Measurements from ENCODE around the gene CNST. TPM values are rescaled to one million over a fixed set of nuclear protein-coding genes. Genes with fewer than 3 reads are reported as not detected.

The CNST gene
- total RNA-seq, 1 experiment from 2014 or later, result 21.7 TPM

GRCh38 chr1:246640747-246641146 lies 74.5 kb downstream of the CNST start:
- H3K36me3 Mint-ChIP-seq (ENCODE audit: insufficient read depth, unreplicated experiment), result peaks cover 4% of the 10 kb centered on the region
- H3K4me1 Mint-ChIP-seq (ENCODE audit: low read depth, unreplicated experiment), result no peaks in the 10 kb centered on the region
- H3K4me3 Mint-ChIP-seq (ENCODE audit: low read depth, unreplicated experiment), result no peak overlapping the region
- intact Hi-C loops (cut with micrococcal nuclease; ENCODE audit: unreplicated experiment), result no loop called here
- no peak for DNase-seq
- H3K9me3 Mint-ChIP-seq (ENCODE audit: low read depth, unreplicated experiment), result peaks cover 4% of the 10 kb centered on the region
- CTCF ChIA-PET, result no interaction called here
- no TSS peak for BruUV-seq (replicated peaks)
- no peak overlapping the region for H3K27ac Mint-ChIP-seq (ENCODE audit: unreplicated experiment)
- TF ChIP-seq, protein P1, sequence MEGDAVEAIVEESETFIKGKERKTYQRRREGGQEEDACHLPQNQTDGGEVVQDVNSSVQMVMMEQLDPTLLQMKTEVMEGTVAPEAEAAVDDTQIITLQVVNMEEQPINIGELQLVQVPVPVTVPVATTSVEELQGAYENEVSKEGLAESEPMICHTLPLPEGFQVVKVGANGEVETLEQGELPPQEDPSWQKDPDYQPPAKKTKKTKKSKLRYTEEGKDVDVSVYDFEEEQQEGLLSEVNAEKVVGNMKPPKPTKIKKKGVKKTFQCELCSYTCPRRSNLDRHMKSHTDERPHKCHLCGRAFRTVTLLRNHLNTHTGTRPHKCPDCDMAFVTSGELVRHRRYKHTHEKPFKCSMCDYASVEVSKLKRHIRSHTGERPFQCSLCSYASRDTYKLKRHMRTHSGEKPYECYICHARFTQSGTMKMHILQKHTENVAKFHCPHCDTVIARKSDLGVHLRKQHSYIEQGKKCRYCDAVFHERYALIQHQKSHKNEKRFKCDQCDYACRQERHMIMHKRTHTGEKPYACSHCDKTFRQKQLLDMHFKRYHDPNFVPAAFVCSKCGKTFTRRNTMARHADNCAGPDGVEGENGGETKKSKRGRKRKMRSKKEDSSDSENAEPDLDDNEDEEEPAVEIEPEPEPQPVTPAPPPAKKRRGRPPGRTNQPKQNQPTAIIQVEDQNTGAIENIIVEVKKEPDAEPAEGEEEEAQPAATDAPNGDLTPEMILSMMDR (IDR thresholded peaks at IDR 0.05; ENCODE audit: unreplicated experiment), result no peak
- H3K27me3 Mint-ChIP-seq (ENCODE audit: unreplicated experiment), result no peaks in the 10 kb centered on the region

DNA sequence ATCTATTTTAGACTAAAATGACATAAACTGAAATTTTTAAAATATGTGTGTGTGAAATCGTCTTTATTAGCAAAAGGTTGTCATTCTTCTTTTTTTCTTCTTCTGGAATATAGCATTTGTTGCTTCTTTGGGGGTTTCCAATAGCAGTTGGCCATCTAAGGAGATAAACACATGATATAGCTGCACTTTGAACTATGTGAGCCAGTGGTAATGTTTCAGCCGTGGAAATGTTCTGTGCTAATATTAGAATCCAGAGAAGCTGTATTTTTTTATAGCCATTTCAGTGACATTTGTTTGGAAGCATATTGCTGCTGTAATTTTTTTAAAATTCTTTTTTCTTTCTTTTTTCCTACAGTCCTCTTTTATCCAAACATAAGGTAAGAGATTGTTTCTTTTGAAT lies 75.1 kb downstream of the CNST start:
- no peak for DNase-seq
- Mint-ChIP-seq H3K27ac (ENCODE audit: unreplicated experiment) (no peak overlapping the region), H3K4me3 (ENCODE audit: low read depth, unreplicated experiment) (no peak overlapping the region), H3K36me3 (ENCODE audit: insufficient read depth, unreplicated experiment) (peaks cover 5% of the 10 kb centered on the region), H3K27me3 (ENCODE audit: unreplicated experiment) (no peaks in the 10 kb centered on the region), H3K4me1 (ENCODE audit: low read depth, unreplicated experiment) (no peaks in the 10 kb centered on the region), H3K9me3 (ENCODE audit: low read depth, unreplicated experiment) (peaks cover 4% of the 10 kb centered on the region)
- intact Hi-C loops (cut with micrococcal nuclease; ENCODE audit: unreplicated experiment), result no loop called here
- TF ChIP-seq, protein P1 (IDR thresholded peaks at IDR 0.05; ENCODE audit: unreplicated experiment), result no peak
- CTCF ChIA-PET, result interaction anchor here (0.7 kb wide), 1 partner anchor 150 kb away, joined by 3 read pairs; no protein-coding TSS in a partner anchor
- no TSS peak for BruUV-seq (replicated peaks)

GRCh38 chr1:246642719-246643118 lies 76.5 kb downstream of the CNST start:
- TF ChIP-seq, protein P1 (IDR thresholded peaks at IDR 0.05; ENCODE audit: unreplicated experiment), result no peak
- no peaks in the 10 kb centered on the region for H3K4me1 Mint-ChIP-seq (ENCODE audit: low read depth, unreplicated experiment)
- no TSS peak for BruUV-seq (replicated peaks)
- CTCF ChIA-PET, result no interaction called here
- no peak overlapping the region for H3K27ac Mint-ChIP-seq (ENCODE audit: unreplicated experiment)
- no peak overlapping the region for H3K4me3 Mint-ChIP-seq (ENCODE audit: low read depth, unreplicated experiment)
- DNase-seq, result no peak
- intact Hi-C loops (cut with micrococcal nuclease; ENCODE audit: unreplicated experiment), result no loop called here
- peaks cover 5% of the 10 kb centered on the region for H3K36me3 Mint-ChIP-seq (ENCODE audit: insufficient read depth, unreplicated experiment)
- H3K9me3 Mint-ChIP-seq (ENCODE audit: low read depth, unreplicated experiment), result peaks cover 4% of the 10 kb centered on the region
- no peaks in the 10 kb centered on the region for H3K27me3 Mint-ChIP-seq (ENCODE audit: unreplicated experiment)

GRCh38 chr1:246647113-246647512 lies 80.9 kb downstream of the CNST start:
- TF ChIP-seq, protein P1 (IDR thresholded peaks at IDR 0.05; ENCODE audit: unreplicated experiment), result no peak
- no peak for DNase-seq
- BruUV-seq (replicated peaks), result no TSS peak
- CTCF ChIA-PET, result no interaction called here
- Mint-ChIP-seq H3K27ac (ENCODE audit: unreplicated experiment) (no peak overlapping the region), H3K4me3 (ENCODE audit: low read depth, unreplicated experiment) (no peak overlapping the region), H3K27me3 (ENCODE audit: unreplicated experiment) (no peaks in the 10 kb centered on the region), H3K36me3 (ENCODE audit: insufficient read depth, unreplicated experiment) (peaks cover 5% of the 10 kb centered on the region), H3K9me3 (ENCODE audit: low read depth, unreplicated experiment) (peaks cover 4% of the 10 kb centered on the region), H3K4me1 (ENCODE audit: low read depth, unreplicated experiment) (no peaks in the 10 kb centered on the region)
- intact Hi-C loops (cut with micrococcal nuclease; ENCODE audit: unreplicated experiment), result no loop called here

All from Calu3 (cell line).